NCI-H748 treated with DMSO at 0.1 percent for 48 hours (cell line): Measurements from ENCODE around the gene FGF12.

Source experiments
- DNase-seq: peaks from one replicate; lab custom pipeline; 2025; lab: John Stamatoyannopoulos, UW

The FGF12 gene

DNA sequence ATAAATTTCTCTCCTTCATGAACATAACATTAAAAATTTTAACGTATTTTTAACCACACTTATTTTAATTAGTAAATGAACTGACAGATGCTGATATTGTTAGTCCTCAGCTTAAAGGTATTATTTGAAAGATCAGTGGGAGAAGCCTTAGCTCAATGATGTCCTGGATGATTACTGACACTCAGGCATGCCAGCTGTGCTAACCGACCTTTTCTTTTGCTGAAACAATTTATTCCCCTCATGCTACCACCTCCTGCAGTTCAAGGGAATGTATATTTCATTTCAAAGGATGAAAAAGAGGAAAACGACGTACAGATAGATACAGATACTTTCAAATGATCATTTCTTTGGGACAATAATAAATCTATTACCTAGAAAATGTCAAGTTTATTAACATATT, 620.8 kb downstream of the FGF12 start:
- DNase-seq: no peak

DNA sequence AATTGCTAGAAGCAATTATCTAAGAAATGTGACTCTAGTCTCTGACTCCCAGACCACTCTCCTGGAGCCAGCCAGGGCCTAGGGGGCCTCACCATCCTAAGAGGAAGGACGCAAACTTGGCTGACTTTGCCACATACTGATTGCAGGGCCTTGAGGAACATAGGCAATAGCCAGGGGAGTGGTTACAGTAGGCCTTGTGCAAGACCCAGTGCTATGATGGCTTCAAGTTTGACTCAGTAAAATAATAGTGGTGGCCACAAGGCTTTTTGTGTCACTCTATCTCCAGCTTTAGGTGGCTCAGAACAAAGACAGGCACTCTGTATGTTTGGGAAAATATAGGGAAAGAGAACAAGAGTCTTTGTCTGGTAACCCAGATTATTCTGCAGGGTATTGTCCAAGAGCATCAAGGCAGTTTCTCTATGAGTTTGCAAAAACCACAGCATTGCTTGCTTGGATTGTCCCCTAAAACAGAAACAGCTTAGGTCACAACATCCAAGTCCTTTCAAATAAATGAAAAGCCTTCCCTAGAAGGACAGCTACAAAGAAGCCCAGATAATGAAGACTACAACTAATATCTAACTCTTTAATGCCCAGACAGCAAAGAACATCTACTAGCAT, 634.8 kb downstream of the FGF12 start:
- no peak for DNase-seq

DNA sequence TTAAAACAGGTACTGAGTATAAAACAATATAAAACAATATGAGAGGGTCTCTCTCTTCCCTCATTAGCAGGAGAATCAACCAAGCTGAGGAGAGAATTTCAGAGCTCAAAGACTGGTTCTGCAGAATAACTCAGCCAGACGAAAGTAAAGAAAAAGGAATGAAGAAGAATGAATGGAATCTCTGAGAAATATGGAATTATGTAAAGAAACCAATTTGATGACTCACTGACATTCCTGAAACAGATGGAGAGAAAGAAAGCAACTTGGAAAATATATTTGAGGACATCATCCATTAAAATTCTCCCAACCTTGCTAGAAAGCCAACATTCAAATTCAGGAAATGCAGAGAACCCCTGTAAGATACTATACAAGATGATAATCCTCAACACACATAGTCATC, 635.5 kb downstream of the FGF12 start:
- no peak for DNase-seq

GRCh38 chr3:192090586-192090985, 636.8 kb downstream of the FGF12 start:
- DNase-seq: no peak
